MM.1S (cell line): ENCODE data around the gene CD44.

Source experiments
- CTCF ChIP-seq: fragments of 300-600 bp; sonication (generic); IDR thresholded peaks from 2 replicates; pipeline ENCODE4 v1.5.1; 2016; ENCODE audit warnings: antibody characterized with exemption, low read length, mixed read lengths
- EZH2 ChIP-seq: fragments of 300-600 bp; sonication (generic); optimal IDR thresholded peaks from 2 replicates; pipeline ENCODE3; 2017; ENCODE audit warnings: low read depth, mild to moderate bottlenecking, antibody characterized with exemption, low read length, mixed read lengths
- EZH2phosphoT487 ChIP-seq: fragments of 300-600 bp; sonication (generic); IDR thresholded peaks from 2 replicates; pipeline ENCODE4 v1.6.1; 2018; ENCODE audit warnings: antibody characterized with exemption, low read length

- TF ChIP-seq CTCF (peak; percentile 73), EZH2phosphoT487 (no peak), EZH2 (no peak)
Measured at GRCh38 chr11:35163702-35164496, 24.9 kb downstream of the CD44 start.
